Measurements from ENCODE around the gene BSCL2. TPM values are rescaled to one million over a fixed set of nuclear protein-coding genes. Genes with fewer than 3 reads are reported as not detected.

Gene BSCL2
- total and polyA plus RNA-seq, 2 of the 13 experiments (the other 11 are each of a cell fraction or from before 2014, with no cell fraction given): 19.5 to 21.1 TPM

DNA sequence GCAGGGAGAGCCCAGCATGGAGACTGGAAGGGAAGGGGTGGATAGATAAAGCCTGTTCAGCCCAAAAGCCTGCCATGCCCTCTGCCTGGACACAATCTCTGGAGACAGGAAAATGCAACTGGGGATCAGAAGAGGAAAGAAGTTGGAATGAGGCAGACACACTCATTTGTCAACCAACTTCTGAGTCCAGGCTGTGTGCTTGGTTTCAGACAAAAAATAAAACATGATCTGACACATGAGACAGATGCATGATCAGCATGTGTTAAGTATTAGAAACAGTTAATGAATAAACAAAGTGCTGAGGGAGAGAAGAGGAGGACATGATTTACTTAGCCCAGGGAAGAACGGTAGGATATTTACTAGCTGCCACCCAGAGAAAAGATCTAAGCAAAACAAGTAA lies 18.7 kb downstream of the BSCL2 start:
- no peaks in the 10 kb centered on the region for H3K27me3 ChIP-seq (ENCODE audit: control insufficient read depth in 1 of 2, insufficient read depth in 2 of 2, low read length in 2 of 2)
- no peaks in the 10 kb centered on the region for H3K4me1 ChIP-seq (ENCODE audit: insufficient read depth, low read length)
- intact Hi-C loops (cut with micrococcal nuclease; ENCODE audit: unreplicated experiment): no loop called here
- H3K9ac ChIP-seq (ENCODE audit: insufficient read depth, low read depth, low read length): no peak overlapping the region
- ChIA-PET POLR2A (interaction anchor here (1.3 kb wide), 1 partner anchor 97 kb away, joined by 6 read pairs; the partner anchor contains the start of gene TUT1), CTCF (ENCODE audit: low intra/inter-chr PET ratio, low total read pairs) (no interaction called here)
- H2AFZ ChIP-seq (ENCODE audit: low read length): no peak overlapping the region
- DNase-seq (ENCODE audit: low spot score): no peak
- H3K27ac ChIP-seq (ENCODE audit: extremely low read length, insufficient read depth, low read length): no peak overlapping the region
- FAIRE-seq: no peak
- no peak overlapping the region for H3K4me3 ChIP-seq (replicated peaks in 1 of 3; ENCODE audit: insufficient read depth in 1 of 3, low read depth in 2 of 3, low read length in 3 of 3)
- no peak overlapping the region for H3K4me2 ChIP-seq (ENCODE audit: low read depth, low read length)
- WGBS (ENCODE audit: low lambda C conversion rate): 21% methylated on average over 1 of the region's 1 CpG
- H4K20me1 ChIP-seq (ENCODE audit: insufficient read depth, low read length): no peaks in the 10 kb centered on the region
- BruUV-seq (replicated peaks): no TSS peak
- no peaks in the 10 kb centered on the region for H3K9me3 ChIP-seq (ENCODE audit: low read length)
- in situ Hi-C loops (cut with HindIII; ENCODE audit: extremely low pct_ligation_motif_present, low pct_unique_long_range_greater_than_20kb): no loop called here
- peaks cover 15 to 34% of the 10 kb centered on the region in 2 experiments for H3K36me3 ChIP-seq (replicated peaks in 1 of 2; ENCODE audit: control insufficient read depth in 1 of 2, insufficient read depth in 2 of 2, low read length in 2 of 2)
- no peak for ATAC-seq
- no peaks in the 10 kb centered on the region for H3K79me2 ChIP-seq (ENCODE audit: insufficient read depth, low read length)
- TF ChIP-seq, protein P1, sequence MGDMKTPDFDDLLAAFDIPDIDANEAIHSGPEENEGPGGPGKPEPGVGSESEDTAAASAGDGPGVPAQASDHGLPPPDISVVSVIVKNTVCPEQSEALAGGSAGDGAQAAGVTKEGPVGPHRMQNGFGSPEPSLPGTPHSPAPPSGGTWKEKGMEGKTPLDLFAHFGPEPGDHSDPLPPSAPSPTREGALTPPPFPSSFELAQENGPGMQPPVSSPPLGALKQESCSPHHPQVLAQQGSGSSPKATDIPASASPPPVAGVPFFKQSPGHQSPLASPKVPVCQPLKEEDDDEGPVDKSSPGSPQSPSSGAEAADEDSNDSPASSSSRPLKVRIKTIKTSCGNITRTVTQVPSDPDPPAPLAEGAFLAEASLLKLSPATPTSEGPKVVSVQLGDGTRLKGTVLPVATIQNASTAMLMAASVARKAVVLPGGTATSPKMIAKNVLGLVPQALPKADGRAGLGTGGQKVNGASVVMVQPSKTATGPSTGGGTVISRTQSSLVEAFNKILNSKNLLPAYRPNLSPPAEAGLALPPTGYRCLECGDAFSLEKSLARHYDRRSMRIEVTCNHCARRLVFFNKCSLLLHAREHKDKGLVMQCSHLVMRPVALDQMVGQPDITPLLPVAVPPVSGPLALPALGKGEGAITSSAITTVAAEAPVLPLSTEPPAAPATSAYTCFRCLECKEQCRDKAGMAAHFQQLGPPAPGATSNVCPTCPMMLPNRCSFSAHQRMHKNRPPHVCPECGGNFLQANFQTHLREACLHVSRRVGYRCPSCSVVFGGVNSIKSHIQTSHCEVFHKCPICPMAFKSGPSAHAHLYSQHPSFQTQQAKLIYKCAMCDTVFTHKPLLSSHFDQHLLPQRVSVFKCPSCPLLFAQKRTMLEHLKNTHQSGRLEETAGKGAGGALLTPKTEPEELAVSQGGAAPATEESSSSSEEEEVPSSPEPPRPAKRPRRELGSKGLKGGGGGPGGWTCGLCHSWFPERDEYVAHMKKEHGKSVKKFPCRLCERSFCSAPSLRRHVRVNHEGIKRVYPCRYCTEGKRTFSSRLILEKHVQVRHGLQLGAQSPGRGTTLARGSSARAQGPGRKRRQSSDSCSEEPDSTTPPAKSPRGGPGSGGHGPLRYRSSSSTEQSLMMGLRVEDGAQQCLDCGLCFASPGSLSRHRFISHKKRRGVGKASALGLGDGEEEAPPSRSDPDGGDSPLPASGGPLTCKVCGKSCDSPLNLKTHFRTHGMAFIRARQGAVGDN (CRISPR knock-in tag; IDR thresholded peaks at IDR 0.05): no peak
- TF ChIP-seq, protein P2, sequence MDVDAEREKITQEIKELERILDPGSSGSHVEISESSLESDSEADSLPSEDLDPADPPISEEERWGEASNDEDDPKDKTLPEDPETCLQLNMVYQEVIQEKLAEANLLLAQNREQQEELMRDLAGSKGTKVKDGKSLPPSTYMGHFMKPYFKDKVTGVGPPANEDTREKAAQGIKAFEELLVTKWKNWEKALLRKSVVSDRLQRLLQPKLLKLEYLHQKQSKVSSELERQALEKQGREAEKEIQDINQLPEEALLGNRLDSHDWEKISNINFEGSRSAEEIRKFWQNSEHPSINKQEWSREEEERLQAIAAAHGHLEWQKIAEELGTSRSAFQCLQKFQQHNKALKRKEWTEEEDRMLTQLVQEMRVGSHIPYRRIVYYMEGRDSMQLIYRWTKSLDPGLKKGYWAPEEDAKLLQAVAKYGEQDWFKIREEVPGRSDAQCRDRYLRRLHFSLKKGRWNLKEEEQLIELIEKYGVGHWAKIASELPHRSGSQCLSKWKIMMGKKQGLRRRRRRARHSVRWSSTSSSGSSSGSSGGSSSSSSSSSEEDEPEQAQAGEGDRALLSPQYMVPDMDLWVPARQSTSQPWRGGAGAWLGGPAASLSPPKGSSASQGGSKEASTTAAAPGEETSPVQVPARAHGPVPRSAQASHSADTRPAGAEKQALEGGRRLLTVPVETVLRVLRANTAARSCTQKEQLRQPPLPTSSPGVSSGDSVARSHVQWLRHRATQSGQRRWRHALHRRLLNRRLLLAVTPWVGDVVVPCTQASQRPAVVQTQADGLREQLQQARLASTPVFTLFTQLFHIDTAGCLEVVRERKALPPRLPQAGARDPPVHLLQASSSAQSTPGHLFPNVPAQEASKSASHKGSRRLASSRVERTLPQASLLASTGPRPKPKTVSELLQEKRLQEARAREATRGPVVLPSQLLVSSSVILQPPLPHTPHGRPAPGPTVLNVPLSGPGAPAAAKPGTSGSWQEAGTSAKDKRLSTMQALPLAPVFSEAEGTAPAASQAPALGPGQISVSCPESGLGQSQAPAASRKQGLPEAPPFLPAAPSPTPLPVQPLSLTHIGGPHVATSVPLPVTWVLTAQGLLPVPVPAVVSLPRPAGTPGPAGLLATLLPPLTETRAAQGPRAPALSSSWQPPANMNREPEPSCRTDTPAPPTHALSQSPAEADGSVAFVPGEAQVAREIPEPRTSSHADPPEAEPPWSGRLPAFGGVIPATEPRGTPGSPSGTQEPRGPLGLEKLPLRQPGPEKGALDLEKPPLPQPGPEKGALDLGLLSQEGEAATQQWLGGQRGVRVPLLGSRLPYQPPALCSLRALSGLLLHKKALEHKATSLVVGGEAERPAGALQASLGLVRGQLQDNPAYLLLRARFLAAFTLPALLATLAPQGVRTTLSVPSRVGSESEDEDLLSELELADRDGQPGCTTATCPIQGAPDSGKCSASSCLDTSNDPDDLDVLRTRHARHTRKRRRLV (CRISPR knock-in tag; IDR thresholded peaks at IDR 0.05): no peak
- TF ChIP-seq ZNF563 (CRISPR knock-in tag; IDR thresholded peaks at IDR 0.05) (no peak), ZNF12 (CRISPR knock-in tag; IDR thresholded peaks at IDR 0.05) (no peak), IKZF1 (IDR thresholded peaks at IDR 0.05) (no peak), MAF1 (CRISPR knock-in tag; IDR thresholded peaks at IDR 0.05; ENCODE audit: borderline replicate concordance) (no peak), ZNF10 (CRISPR knock-in tag; IDR thresholded peaks at IDR 0.05; ENCODE audit: borderline replicate concordance, low read depth) (no peak), ZNF205 (CRISPR knock-in tag; IDR thresholded peaks at IDR 0.05) (no peak), ZNF775 (CRISPR knock-in tag; IDR thresholded peaks at IDR 0.05; ENCODE audit: borderline replicate concordance) (no peak), RFX1 (IDR thresholded peaks at IDR 0.05) (no peak), PAXIP1 (CRISPR knock-in tag; conservative IDR thresholded peaks at IDR 0.05) (no peak), ELF1 (CRISPR knock-in tag; IDR thresholded peaks at IDR 0.05) (no peak)
- TF ChIP-seq, protein P3, sequence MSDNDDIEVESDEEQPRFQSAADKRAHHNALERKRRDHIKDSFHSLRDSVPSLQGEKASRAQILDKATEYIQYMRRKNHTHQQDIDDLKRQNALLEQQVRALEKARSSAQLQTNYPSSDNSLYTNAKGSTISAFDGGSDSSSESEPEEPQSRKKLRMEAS (IDR thresholded peaks at IDR 0.05): no peak

All from HepG2 (cell line).